Activated naive CD4-positive, alpha-beta T cell treated with anti-CD3 and anti-CD28 coated beads, Interleukin-2, amount 50 U/mL, for 24 hours (primary cell): ENCODE measurements around the gene SNAPC1.

Experiments used
- H3K27ac Mint-ChIP-seq: one replicate; pipeline ENCODE4 v1.8.0; 2021; ENCODE audit warnings: mild to moderate bottlenecking, mixed read lengths
- H3K27me3 Mint-ChIP-seq: one replicate; pipeline ENCODE4 v1.8.0; 2021; ENCODE audit warnings: mixed read lengths
- H3K36me3 Mint-ChIP-seq: one replicate; pipeline ENCODE4 v1.8.0; 2021; ENCODE audit warnings: mixed read lengths
- H3K4me1 Mint-ChIP-seq: one replicate; pipeline ENCODE4 v1.8.0; 2021; ENCODE audit warnings: mixed read lengths
- H3K4me3 Mint-ChIP-seq: one replicate; pipeline ENCODE4 v1.8.0; 2021; ENCODE audit warnings: mild to moderate bottlenecking, mixed read lengths
- H3K9me3 Mint-ChIP-seq: one replicate; pipeline ENCODE4 v1.8.0; 2021; ENCODE audit warnings: mixed read lengths

The SNAPC1 gene

DNA sequence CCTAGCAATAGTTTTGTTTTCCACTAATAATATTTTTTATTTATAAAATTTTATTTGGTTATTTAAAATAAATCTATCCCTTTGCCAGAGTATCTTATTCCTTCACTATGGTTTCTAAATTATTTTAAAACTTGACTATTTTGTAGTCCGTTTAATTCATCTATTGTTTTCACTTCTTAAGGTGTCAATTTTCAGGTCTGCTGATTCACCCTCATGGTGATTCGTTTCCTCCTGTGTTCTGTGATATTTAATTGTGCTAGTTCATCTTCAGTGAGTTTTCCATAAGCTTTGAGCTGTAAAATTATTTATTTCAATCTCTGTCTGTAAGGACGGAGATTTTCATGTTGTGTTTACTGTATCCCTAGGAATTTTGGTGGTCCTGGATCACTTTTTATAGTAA lies 70.6 kb downstream of the SNAPC1 start:
- peaks cover 6% of the 10 kb centered on the region for H3K4me1 Mint-ChIP-seq
- H3K9me3 Mint-ChIP-seq = no peaks in the 10 kb centered on the region
- H3K27me3 Mint-ChIP-seq = no peaks in the 10 kb centered on the region
- H3K4me3 Mint-ChIP-seq = no peak overlapping the region
- no peaks in the 10 kb centered on the region for H3K36me3 Mint-ChIP-seq
- H3K27ac Mint-ChIP-seq = no peak overlapping the region

GRCh38 chr14:61836184-61836583 lies 74.0 kb downstream of the SNAPC1 start:
- Mint-ChIP-seq H3K4me1 (peaks cover 6% of the 10 kb centered on the region), H3K36me3 (no peaks in the 10 kb centered on the region), H3K27me3 (no peaks in the 10 kb centered on the region), H3K4me3 (no peak overlapping the region), H3K27ac (peak overlapping the region; percentile 21), H3K9me3 (no peaks in the 10 kb centered on the region)

- Mint-ChIP-seq H3K36me3 (no peaks in the 10 kb centered on the region), H3K4me3 (no peak overlapping the region), H3K27me3 (no peaks in the 10 kb centered on the region), H3K9me3 (no peaks in the 10 kb centered on the region), H3K4me1 (peaks cover 6% of the 10 kb centered on the region), H3K27ac (no peak overlapping the region)
These were observed 74.6 kb downstream of the SNAPC1 start for GRCh38 chr14:61836807-61837206.

- Mint-ChIP-seq H3K27ac (no peak overlapping the region), H3K4me3 (no peak overlapping the region), H3K27me3 (no peaks in the 10 kb centered on the region), H3K4me1 (peaks cover 5% of the 10 kb centered on the region), H3K36me3 (no peaks in the 10 kb centered on the region), H3K9me3 (no peaks in the 10 kb centered on the region)
These were observed 75.4 kb downstream of the SNAPC1 start for GRCh38 chr14:61837336-61838229.

DNA sequence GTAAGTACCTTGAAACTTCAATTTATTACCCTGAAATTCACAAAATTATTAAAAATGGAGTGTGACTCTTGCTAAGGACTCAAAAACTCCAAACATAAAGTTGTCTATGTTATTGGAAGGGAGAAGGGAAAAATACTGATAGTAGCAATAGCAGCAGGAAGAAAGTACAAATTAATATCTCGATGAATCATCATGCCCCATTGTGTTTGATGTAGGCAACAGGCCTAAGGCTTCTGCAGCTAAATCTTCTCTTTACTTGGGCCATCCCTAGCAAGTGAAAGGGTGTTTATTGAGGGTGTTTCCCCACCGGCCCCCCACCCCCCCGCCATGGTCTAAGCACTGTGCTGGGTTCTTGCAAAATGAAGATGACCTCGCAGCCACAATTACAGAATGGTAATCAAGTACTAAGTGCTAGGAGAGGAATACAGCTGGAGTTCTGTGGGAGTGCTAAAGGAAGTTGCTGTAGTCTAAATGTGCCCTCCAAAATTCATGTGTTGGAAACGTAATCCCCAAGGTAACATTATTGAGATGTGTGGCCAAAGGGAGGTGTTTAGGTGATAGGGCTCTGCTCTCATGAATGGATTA lies 76.5 kb downstream of the SNAPC1 start:
- no peak overlapping the region for H3K4me3 Mint-ChIP-seq
- H3K36me3 Mint-ChIP-seq = no peaks in the 10 kb centered on the region
- no peaks in the 10 kb centered on the region for H3K4me1 Mint-ChIP-seq
- no peak overlapping the region for H3K27ac Mint-ChIP-seq
- no peaks in the 10 kb centered on the region for H3K27me3 Mint-ChIP-seq
- H3K9me3 Mint-ChIP-seq = no peaks in the 10 kb centered on the region

GRCh38 chr14:61839507-61839906 lies 77.3 kb downstream of the SNAPC1 start:
- Mint-ChIP-seq H3K4me3 (no peak overlapping the region), H3K27me3 (no peaks in the 10 kb centered on the region), H3K9me3 (no peaks in the 10 kb centered on the region), H3K4me1 (no peaks in the 10 kb centered on the region), H3K27ac (no peak overlapping the region), H3K36me3 (no peaks in the 10 kb centered on the region)

DNA sequence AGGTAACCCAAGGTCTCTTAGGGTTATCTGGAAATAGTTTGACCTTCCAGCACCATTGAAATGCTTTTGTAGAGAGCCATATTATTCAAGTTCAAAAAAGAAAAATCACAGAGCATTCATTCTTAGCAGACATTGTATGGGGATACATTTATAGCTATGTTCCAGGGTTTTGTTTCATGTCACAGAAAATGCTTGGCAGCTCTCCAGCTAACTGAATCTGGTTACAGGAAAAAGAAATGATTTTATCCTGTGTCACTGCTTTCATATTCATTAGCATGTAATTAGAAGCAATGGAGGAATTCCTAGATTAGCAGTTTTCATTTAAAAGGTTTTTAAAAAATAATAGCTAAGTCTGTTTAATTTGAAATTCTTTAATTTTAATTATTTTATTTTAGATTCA lies 78.9 kb downstream of the SNAPC1 start:
- H3K9me3 Mint-ChIP-seq = no peaks in the 10 kb centered on the region
- H3K4me1 Mint-ChIP-seq = no peaks in the 10 kb centered on the region
- no peak overlapping the region for H3K4me3 Mint-ChIP-seq
- H3K27ac Mint-ChIP-seq = no peak overlapping the region
- H3K36me3 Mint-ChIP-seq = peaks cover 1% of the 10 kb centered on the region
- peaks cover 2% of the 10 kb centered on the region for H3K27me3 Mint-ChIP-seq
